K562 (cell line): ENCODE measurements around the gene CSRNP2. TPM values are rescaled to one million over a fixed set of nuclear protein-coding genes. Genes with fewer than 3 reads are reported as not detected.

ENCODE experiments used
- ATF7 ChIP-seq: fragments of 450-650 bp; IDR thresholded peaks from 2 replicates; pipeline ENCODE4 v1.7.1; 2014; ENCODE audit warnings: mild to moderate bottlenecking, moderate library complexity
- DIDO1 ChIP-seq: fragments of 450-650 bp; IDR thresholded peaks from 2 replicates; pipeline ENCODE4 v1.6.1; 2016; ENCODE audit warnings: low read depth, missing biosample characterization, missing genetic modification characterization
- DPF2 ChIP-seq: fragments of 450-650 bp; IDR thresholded peaks from 2 replicates; pipeline ENCODE4 v1.6.1; 2016
- E4F1 ChIP-seq: fragments of 250-450 bp; sonication (Bioruptor Pico); IDR thresholded peaks from 2 replicates; pipeline ENCODE4 v1.5.0; 2021; ENCODE audit warnings: mild to moderate bottlenecking, borderline replicate concordance
- EP300 ChIP-seq: IDR thresholded peaks from 2 replicates; pipeline ENCODE4 v1.6.1; 2012; ENCODE audit warnings: low read length, improper control_type of control experiment
- ESRRA ChIP-seq: fragments of 450-650 bp; IDR thresholded peaks from 2 replicates; pipeline ENCODE4 v1.6.1; 2014; ENCODE audit warnings: low read depth, mild to moderate bottlenecking, moderate library complexity, borderline replicate concordance
- JUND ChIP-seq, 2 experiments: IDR thresholded peaks; 2 replicates in 1 of 2; 3 replicates in 1 of 2; pipeline ENCODE4 v1.6.1; 2011; ENCODE audit warnings: borderline replicate concordance in 2 of 2, low read depth in 2 of 2, low read length in 2 of 2, improper control_type of control experiment in 1 of 2, missing biosample characterization in 1 of 2, missing genetic modification characterization in 1 of 2, missing genetic modification reagents in 1 of 2
- KDM1A ChIP-seq, 2 experiments: fragments of 450-650 bp; IDR thresholded peaks; 2 replicates each; pipeline ENCODE4 v1.6.1; 2016; ENCODE audit warnings: mild to moderate bottlenecking in 2 of 2
- LARP7 ChIP-seq: fragments of 450-650 bp; IDR thresholded peaks from 2 replicates; pipeline ENCODE4 v1.6.1; 2016
- NCOR1 ChIP-seq: fragments of 450-650 bp; IDR thresholded peaks from 2 replicates; pipeline ENCODE4 v1.6.1; 2016; ENCODE audit warnings: mild to moderate bottlenecking, moderate library complexity
- RBBP5 ChIP-seq: fragments of 200-600 bp; sonication (generic); IDR thresholded peaks from 2 replicates; pipeline ENCODE4 v1.6.1; 2012; ENCODE audit warnings: borderline replicate concordance, mild to moderate bottlenecking, low read length, control low read depth, inconsistent platforms; ENCODE audit not compliant: insufficient read depth, poor library complexity, severe bottlenecking
- RBM22 ChIP-seq: fragments of 200-400 bp; formaldehyde crosslinking; IDR thresholded peaks from 2 replicates; pipeline ENCODE4 v1.6.1; 2018; ENCODE audit warnings: low read length, low read depth; ENCODE audit not compliant: poor library complexity, severe bottlenecking
- RBM25 ChIP-seq: fragments of 200-400 bp; formaldehyde crosslinking; IDR thresholded peaks from 2 replicates; pipeline ENCODE4 v1.6.1; 2018; ENCODE audit warnings: low read length, low read depth, moderate library complexity; ENCODE audit not compliant: severe bottlenecking
- SRSF7 ChIP-seq: fragments of 200-400 bp; formaldehyde crosslinking; optimal IDR thresholded peaks from 2 replicates; pipeline ENCODE3; 2017; ENCODE audit warnings: mild to moderate bottlenecking, low read depth, low read length
- TEAD4 ChIP-seq, 2 experiments: sonication (generic) in 1 of 2; formaldehyde crosslinking in 1 of 2; IDR thresholded peaks; 2 replicates each; pipeline versions ENCODE4 v1.6.1 to v1.8.0; 2012 to 2022; ENCODE audit warnings: borderline replicate concordance in 1 of 2, inconsistent platforms in 1 of 2, low read length in 1 of 2, mild to moderate bottlenecking in 1 of 2, missing genetic modification reagents in 1 of 2
- VEZF1 ChIP-seq: fragments of 200-800 bp; sonication (Bioruptor generic); IDR thresholded peaks from 2 replicates; pipeline ENCODE4 v1.6.1; 2017; ENCODE audit warnings: missing genetic modification characterization, missing compliant biosample characterization
- ZBTB26 ChIP-seq: fragments of 450-650 bp; formaldehyde crosslinking; IDR thresholded peaks from 2 replicates; pipeline ENCODE4 v1.4.0; 2022; ENCODE audit warnings: missing genetic modification characterization
- ZNF511 ChIP-seq: sonication (generic); formaldehyde crosslinking; IDR thresholded peaks from 2 replicates; pipeline ENCODE4 v1.8.0; 2022; ENCODE audit warnings: mild to moderate bottlenecking, missing genetic modification reagents
- polyA plus RNA-seq, 8 experiments: library from polyadenylated mRNA; depleted of rRNA in 4 of 8; stranded (reverse) in 5 of 8; unstranded in 3 of 8; fragments of >200 nt; fragmentation: Nextera tagmentation in 2 of 8; fragmentation: Illumina TruSeq in 1 of 8; extraction: Ambion mirVana in 2 of 8; extraction: Trizol in 1 of 8; gene quantifications; 2 replicates each; pipeline versions ENCODE4 v1.2.1 to v1.2.3, GENCODE V29; 2011 to 2014; ENCODE audit warnings: inconsistent platforms in 1 of 8, missing spikeins in 1 of 8
- total RNA-seq, 7 experiments: library from RNA; depleted of rRNA in 6 of 7; stranded (reverse); fragments of >200 nt in 6 of 7; fragmentation: Illumina TruSeq in 2 of 7; extraction: Trizol in 2 of 7; gene quantifications; 2 replicates each; pipeline versions ENCODE4 v1.2.1 to v1.2.3, GENCODE V29; 2011 to 2021; ENCODE audit warnings: low replicate concordance in 1 of 7

The CSRNP2 gene
- total and polyA plus RNA-seq, 9 of the 15 experiments (the other 6 are each of a cell fraction or from before 2014, with no cell fraction given), result 1.6 to 13.9 (median 5.9) TPM

- TF ChIP-seq JUND (IDR thresholded peaks at IDR 0.05; ENCODE audit: borderline replicate concordance, low read depth, low read length) (no peak), JUND (tag; IDR thresholded peaks at IDR 0.05; ENCODE audit: borderline replicate concordance, low read depth, low read length) (no peak), NCOR1 (no peak), SRSF7 (no peak), RBM22 (no peak), KDM1A (IDR thresholded peaks at IDR 0.05) (0 out of 4 replicates have a peak, but pooled peaks of 1 of the 2 experiments have one; percentile 13), ATF7 (no peak), ZNF511 (CRISPR knock-in tag) (no peak), EP300 (peak; percentile 59; the same call in 1 of the 2 replicates), TEAD4 (IDR thresholded peaks at IDR 0.05; ENCODE audit: low read length) (peak; percentile 62), TEAD4 (CRISPR knock-in tag; IDR thresholded peaks at IDR 0.05; ENCODE audit: borderline replicate concordance) (no peak), DPF2 (peak; percentile 29; the same call in 1 of the 2 replicates), ESRRA (peak; percentile 58), E4F1 (CRISPR knock-in tag) (no peak), VEZF1 (CRISPR knock-in tag) (no peak), RBBP5 (no peak), RBM25 (no peak), ZBTB26 (no peak), DIDO1 (no peak), LARP7 (no peak)
- TF ChIP-seq, all 486 proteins: peak for 16
These were observed 65.9 kb downstream of the CSRNP2 start (continued) for GRCh38 chr12:51017452-51017851.
